ENCODE measurements around the gene BCL6B.

GRCh38 chr17:7018331-7018964 is 4.4 kb upstream of the BCL6B start:
- TF ChIP-seq CTCF (conservative IDR thresholded peaks at IDR 0.05; ENCODE audit: low read depth, low read length) (no peak), POLR2A (IDR thresholded peaks at IDR 0.05; ENCODE audit: low read depth, low read length) (no peak), MAFK (IDR thresholded peaks at IDR 0.05; ENCODE audit: low read depth, low read length) (no peak), FOS (IDR thresholded peaks at IDR 0.05; ENCODE audit: low read depth, low read length) (no peak), MAZ (IDR thresholded peaks at IDR 0.05; ENCODE audit: borderline replicate concordance, low read depth, low read length) (no peak), SMC3 (IDR thresholded peaks at IDR 0.05; ENCODE audit: low read depth, low read length) (no peak), CEBPB (IDR thresholded peaks at IDR 0.05; ENCODE audit: low read depth, low read length) (no peak), RCOR1 (IDR thresholded peaks at IDR 0.05; ENCODE audit: insufficient replicate concordance, low read length) (no peak), RAD21 (IDR thresholded peaks at IDR 0.05; ENCODE audit: low read length) (no peak)
- TF ChIP-seq, protein P1, sequence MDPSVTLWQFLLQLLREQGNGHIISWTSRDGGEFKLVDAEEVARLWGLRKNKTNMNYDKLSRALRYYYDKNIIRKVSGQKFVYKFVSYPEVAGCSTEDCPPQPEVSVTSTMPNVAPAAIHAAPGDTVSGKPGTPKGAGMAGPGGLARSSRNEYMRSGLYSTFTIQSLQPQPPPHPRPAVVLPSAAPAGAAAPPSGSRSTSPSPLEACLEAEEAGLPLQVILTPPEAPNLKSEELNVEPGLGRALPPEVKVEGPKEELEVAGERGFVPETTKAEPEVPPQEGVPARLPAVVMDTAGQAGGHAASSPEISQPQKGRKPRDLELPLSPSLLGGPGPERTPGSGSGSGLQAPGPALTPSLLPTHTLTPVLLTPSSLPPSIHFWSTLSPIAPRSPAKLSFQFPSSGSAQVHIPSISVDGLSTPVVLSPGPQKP (IDR thresholded peaks at IDR 0.05; ENCODE audit: borderline replicate concordance, low read depth, low read length) = no peak
